SK-N-MC (cell line): ENCODE results near the gene RBKS.

Experiments
- EZH2 ChIP-seq: fragments of 200-600 bp; sonication (generic); IDR thresholded peaks from one replicate; pipeline ENCODE4 v1.6.1; 2017; ENCODE audit warnings: antibody characterized with exemption
- FOXP2 ChIP-seq: optimal IDR thresholded peaks from 2 replicates; pipeline ENCODE3; 2011; ENCODE audit warnings: mild to moderate bottlenecking, moderate library complexity; ENCODE audit not compliant: insufficient read depth; ENCODE audit errors: extremely low read length, control extremely low read depth
- POLR2AphosphoS5 ChIP-seq: IDR thresholded peaks from 2 replicates; pipeline ENCODE4 v1.6.1; 2012; ENCODE audit warnings: mild to moderate bottlenecking, low read depth, low read length, borderline replicate concordance

DNA sequence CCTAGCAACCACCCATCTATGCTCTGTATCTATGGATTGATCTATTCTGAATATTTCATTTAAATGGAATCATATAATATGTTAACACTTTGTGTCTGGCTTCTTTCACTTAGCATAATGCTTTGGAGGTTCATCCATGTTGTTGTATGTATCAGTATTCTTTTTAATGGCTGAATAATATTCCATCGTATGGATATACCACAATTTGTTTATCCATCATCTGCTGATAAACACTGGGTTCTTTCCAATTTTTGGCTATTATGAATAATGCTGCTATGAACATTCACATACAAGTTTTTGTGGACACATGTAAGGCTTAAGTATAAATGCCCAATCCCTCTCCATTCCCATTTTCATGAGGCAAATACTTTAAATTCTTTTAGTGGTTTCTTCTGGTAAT, 65.8 kb downstream of the RBKS start:
- TF ChIP-seq EZH2 (no peak), POLR2AphosphoS5 (no peak), FOXP2 (no peak)
